Hepatocyte (in vitro differentiated cells): ENCODE data around the gene NXNL1. TPM values are rescaled to one million over a fixed set of nuclear protein-coding genes. Genes with fewer than 3 reads are reported as not detected.
A peak's percentile ranks its signal among the peaks of the same experiment; 100 is the strongest.

Source experiments
- DNase-seq: peaks from one replicate; pipeline ENCODE4 v3.0.0-alpha.2; 2016; ENCODE audit warnings: low spot score
- H2AFZ ChIP-seq: fragments of 200-600 bp; sonication (generic); 2 replicates; pipeline ENCODE4 v1.6.0; 2016; ENCODE audit warnings: antibody characterized with exemption, mild to moderate bottlenecking
- H3K27ac ChIP-seq: fragments of 200-600 bp; sonication (generic); 2 replicates; pipeline ENCODE4 v1.5.1; 2016; ENCODE audit warnings: mild to moderate bottlenecking
- H3K27me3 ChIP-seq: fragments of 200-600 bp; sonication (generic); 2 replicates; pipeline ENCODE4 v1.6.1; 2016
- H3K36me3 ChIP-seq: fragments of 200-600 bp; sonication (generic); replicated peaks from 2 replicates; pipeline ENCODE4 v1.5.1; 2016; ENCODE audit warnings: low read depth; ENCODE audit not compliant: insufficient read depth
- H3K4me1 ChIP-seq: fragments of 200-600 bp; sonication (generic); 2 replicates; pipeline ENCODE4 v1.5.1; 2016; ENCODE audit warnings: mild to moderate bottlenecking, moderate library complexity; ENCODE audit not compliant: insufficient read depth
- H3K4me2 ChIP-seq: fragments of 200-600 bp; sonication (generic); 2 replicates; pipeline ENCODE4 v1.6.0; 2016
- H3K4me3 ChIP-seq: fragments of 200-600 bp; sonication (generic); 2 replicates; pipeline ENCODE4 v1.5.1; 2016; ENCODE audit warnings: mild to moderate bottlenecking
- H3K79me2 ChIP-seq: fragments of 200-600 bp; sonication (generic); 2 replicates; pipeline ENCODE4 v1.6.0; 2017; ENCODE audit warnings: mild to moderate bottlenecking
- H3K9me2 ChIP-seq: fragments of 200-600 bp; sonication (generic); replicated peaks from 2 replicates; pipeline ENCODE4 v1.6.0; 2017; ENCODE audit warnings: mild to moderate bottlenecking; ENCODE audit not compliant: insufficient read depth
- H3K9me3 ChIP-seq: fragments of 200-600 bp; sonication (generic); 2 replicates; pipeline ENCODE4 v1.5.1; 2016; ENCODE audit warnings: low read depth, mild to moderate bottlenecking
- H4K20me1 ChIP-seq: fragments of 200-600 bp; sonication (generic); 2 replicates; pipeline ENCODE4 v1.6.0; 2016; ENCODE audit warnings: mild to moderate bottlenecking; ENCODE audit not compliant: insufficient read depth, poor library complexity, severe bottlenecking
- CTCF ChIP-seq: fragments of 200-600 bp; sonication (generic); IDR thresholded peaks from 2 replicates; pipeline ENCODE4 v1.5.1; 2016; ENCODE audit warnings: antibody characterized with exemption, mild to moderate bottlenecking; ENCODE audit not compliant: poor library complexity
- EZH2 ChIP-seq: fragments of 200-600 bp; sonication (generic); IDR thresholded peaks from 2 replicates; pipeline ENCODE4 v1.6.1; 2016; ENCODE audit warnings: antibody characterized with exemption, mild to moderate bottlenecking, borderline replicate concordance
- EZH2phosphoT487 ChIP-seq: fragments of 200-600 bp; sonication (generic); IDR thresholded peaks from one replicate; pipeline ENCODE4 v1.6.1; 2018; ENCODE audit warnings: antibody characterized with exemption, mild to moderate bottlenecking, low read depth, moderate library complexity; ENCODE audit not compliant: unreplicated experiment, severe bottlenecking
- WGBS: methylation state at CpG from one replicate; pipeline ENCODE4 v1.1.6; 2016; ENCODE audit warnings: low lambda C conversion rate; ENCODE audit errors: missing lambda C conversion rate; 5-methylcytosine and 5-hydroxymethylcytosine counted together
- polyA plus RNA-seq: library from polyadenylated mRNA; unstranded; fragments of >200 nt; fragmentation: Nextera tagmentation; extraction: Ambion mirVana; gene quantifications from 2 replicates; pipeline ENCODE4 v1.2.1, GENCODE V29; 2016
- total RNA-seq: library from RNA; depleted of rRNA; stranded (reverse); fragments of >200 nt; gene quantifications from 2 replicates; pipeline ENCODE4 v1.2.3, GENCODE V29; 2014

The NXNL1 gene
- total and polyA plus RNA-seq, 2 experiments from 2014 or later: not detected

GRCh38 chr19:17419621-17420474 lies 40.9 kb downstream of the NXNL1 start, which contains the start of gene MVB12A:
MVB12A (plus strand) TSS chr19:17420047; CDS start chr19:17420136, 89 bp downstream.
- H3K27me3 ChIP-seq: no peaks in the 10 kb centered on the region
- H4K20me1 ChIP-seq: no peaks in the 10 kb centered on the region
- H3K36me3 ChIP-seq: no peaks in the 10 kb centered on the region
- peak within 1 kb of the TSS; percentile 65 for H3K4me3 ChIP-seq
- peaks cover 2% of the 10 kb centered on the region for H3K79me2 ChIP-seq
- WGBS: 2% methylated on average over 55 of the region's 85 CpGs
- H3K9me3 ChIP-seq: no peaks in the 10 kb centered on the region
- TF ChIP-seq EZH2 (no peak), EZH2phosphoT487 (no peak), CTCF (no peak)
- DNase-seq: peak; percentile 98
- peak within 1 kb of the TSS; percentile 95 for H3K4me2 ChIP-seq
- peaks cover 12% of the 10 kb centered on the region for H3K4me1 ChIP-seq
- H2AFZ ChIP-seq: peak within 1 kb of the TSS; percentile 80
- no peaks in the 10 kb centered on the region for H3K9me2 ChIP-seq
- H3K27ac ChIP-seq: peak within 1 kb of the TSS; percentile 76

DNA sequence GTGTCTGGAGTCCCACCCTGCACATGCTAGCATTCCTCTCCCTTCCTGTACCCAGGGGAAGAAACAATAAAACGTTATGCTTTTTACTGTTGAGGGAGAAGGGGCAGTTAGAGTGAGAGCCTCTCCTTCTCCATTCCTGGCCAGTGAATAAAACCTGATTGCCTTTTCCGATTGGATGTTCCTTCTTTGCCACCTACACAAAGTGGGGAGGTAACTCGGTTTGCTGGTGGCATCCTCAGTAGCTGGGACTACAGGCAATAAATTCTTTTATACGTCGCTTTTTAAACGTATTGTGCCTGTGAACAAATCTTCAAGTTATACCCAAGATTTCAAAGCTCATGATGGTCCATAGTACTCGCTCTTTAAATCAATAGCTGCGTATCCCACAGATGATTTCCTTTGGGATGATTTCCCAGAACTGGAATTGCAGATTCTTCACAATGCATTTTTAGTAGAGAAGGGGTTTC lies 41.5 kb downstream of the NXNL1 start:
- Histone ChIP-seq H3K27ac (peak overlapping the region; percentile 76), H3K27me3 (no peaks in the 10 kb centered on the region), H3K9me2 (no peaks in the 10 kb centered on the region)

DNA sequence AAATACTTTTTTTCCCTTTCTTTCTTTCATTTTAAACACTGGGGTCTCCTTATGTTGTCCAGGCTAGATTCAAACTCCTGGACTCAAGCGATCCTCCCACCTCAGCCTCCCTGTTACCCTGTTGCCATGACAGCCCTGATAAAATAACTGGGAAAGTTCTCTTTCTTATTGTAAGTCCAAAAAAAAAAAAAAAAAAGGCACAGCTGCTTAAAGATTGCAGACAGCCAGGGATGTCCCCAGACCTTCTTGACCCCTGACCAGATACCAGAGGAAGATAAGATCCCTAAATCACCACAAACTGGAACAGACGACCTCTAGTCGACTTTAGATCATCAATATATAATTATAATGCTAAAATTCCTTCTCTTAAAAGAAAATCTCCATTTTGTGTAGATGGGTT lies 42.0 kb downstream of the NXNL1 start:
- H3K36me3 ChIP-seq: no peaks in the 10 kb centered on the region
- peak overlapping the region; percentile 13 for H3K4me3 ChIP-seq
- H3K27ac ChIP-seq: peak overlapping the region; percentile 76
- H3K4me1 ChIP-seq: peaks cover 12% of the 10 kb centered on the region
- DNase-seq: no peak
- H3K79me2 ChIP-seq: peaks cover 2% of the 10 kb centered on the region
- no peaks in the 10 kb centered on the region for H3K27me3 ChIP-seq
- peak overlapping the region; percentile 64 for H2AFZ ChIP-seq
- peak overlapping the region; percentile 75 for H3K4me2 ChIP-seq
- H3K9me3 ChIP-seq: no peaks in the 10 kb centered on the region
- 40% methylated on average over 3 of the region's 3 CpGs for WGBS
- no peaks in the 10 kb centered on the region for H3K9me2 ChIP-seq
- no peak for TF ChIP-seq EZH2
- TF ChIP-seq CTCF: no peak
- no peak for TF ChIP-seq EZH2phosphoT487
- H4K20me1 ChIP-seq: no peaks in the 10 kb centered on the region

More for the DNA sequence above, 41.5 kb downstream of the NXNL1 start:
- no peaks in the 10 kb centered on the region for H3K36me3 ChIP-seq
- H3K4me1 ChIP-seq: peaks cover 12% of the 10 kb centered on the region
- H3K9me3 ChIP-seq: no peaks in the 10 kb centered on the region
- no peaks in the 10 kb centered on the region for H4K20me1 ChIP-seq
- TF ChIP-seq CTCF (no peak), EZH2phosphoT487 (no peak), EZH2 (no peak)
- H3K4me2 ChIP-seq: peak overlapping the region; percentile 75
- H2AFZ ChIP-seq: peak overlapping the region; percentile 64
- 32% methylated on average over 8 of the region's 8 CpGs for WGBS
- DNase-seq: no peak
- peaks cover 2% of the 10 kb centered on the region for H3K79me2 ChIP-seq
- H3K4me3 ChIP-seq: peak overlapping the region; percentile 13
